ENCODE data around the gene UBA6.

Gene UBA6

GRCh38 chr4:67723949-67724348 is 23.0 kb upstream of the UBA6 start:
- Histone ChIP-seq H3K27me3 (ENCODE audit: control insufficient read depth, insufficient read depth, low read length) (no peaks in the 10 kb centered on the region), H3K27ac (ENCODE audit: low read depth, low read length) (no peak overlapping the region), H3K4me3 (ENCODE audit: low read length) (no peak overlapping the region), H3K36me3 (ENCODE audit: control insufficient read depth, insufficient read depth, low read length) (no peaks in the 10 kb centered on the region), H3K9ac (ENCODE audit: low read length) (no peak overlapping the region), H3K4me1 (ENCODE audit: control insufficient read depth, insufficient read depth, low read length) (no peaks in the 10 kb centered on the region)

- Histone ChIP-seq H3K27me3 (ENCODE audit: control insufficient read depth, insufficient read depth, low read length) (no peaks in the 10 kb centered on the region), H3K9ac (ENCODE audit: low read length) (no peak overlapping the region), H3K36me3 (ENCODE audit: control insufficient read depth, insufficient read depth, low read length) (no peaks in the 10 kb centered on the region), H3K4me3 (ENCODE audit: low read length) (no peak overlapping the region), H3K4me1 (ENCODE audit: control insufficient read depth, insufficient read depth, low read length) (no peaks in the 10 kb centered on the region), H3K27ac (ENCODE audit: low read depth, low read length) (no peak overlapping the region)
Observed at GRCh38 chr4:67723341-67723740, 22.4 kb upstream of the UBA6 start.

GRCh38 chr4:67721770-67722597 is 21.0 kb upstream of the UBA6 start:
- no peak overlapping the region for H3K9ac ChIP-seq (ENCODE audit: low read length)
- no peaks in the 10 kb centered on the region for H3K27me3 ChIP-seq (ENCODE audit: control insufficient read depth, insufficient read depth, low read length)
- H3K27ac ChIP-seq (ENCODE audit: low read depth, low read length): no peak overlapping the region

GRCh38 chr4:67721315-67721769 is 20.4 kb upstream of the UBA6 start:
- no peak overlapping the region for H3K9ac ChIP-seq (ENCODE audit: low read length)
- H3K27me3 ChIP-seq (ENCODE audit: control insufficient read depth, insufficient read depth, low read length): no peaks in the 10 kb centered on the region
- H3K36me3 ChIP-seq (ENCODE audit: control insufficient read depth, insufficient read depth, low read length): no peaks in the 10 kb centered on the region
- H3K4me3 ChIP-seq (ENCODE audit: low read length): no peak overlapping the region
- no peaks in the 10 kb centered on the region for H3K4me1 ChIP-seq (ENCODE audit: control insufficient read depth, insufficient read depth, low read length)
- no peak overlapping the region for H3K27ac ChIP-seq (ENCODE audit: low read depth, low read length)

More at GRCh38 chr4:67721770-67722597, 21.0 kb upstream of the UBA6 start:
- Histone ChIP-seq H3K4me3 (ENCODE audit: low read length) (no peak overlapping the region), H3K36me3 (ENCODE audit: control insufficient read depth, insufficient read depth, low read length) (no peaks in the 10 kb centered on the region), H3K4me1 (ENCODE audit: control insufficient read depth, insufficient read depth, low read length) (no peaks in the 10 kb centered on the region)

GRCh38 chr4:67719953-67720617 is 19.1 kb upstream of the UBA6 start:
- no peak overlapping the region for H3K27ac ChIP-seq (ENCODE audit: low read depth, low read length)
- H3K4me1 ChIP-seq (ENCODE audit: control insufficient read depth, insufficient read depth, low read length): no peaks in the 10 kb centered on the region
- no peak overlapping the region for H3K9ac ChIP-seq (ENCODE audit: low read length)
- no peaks in the 10 kb centered on the region for H3K27me3 ChIP-seq (ENCODE audit: control insufficient read depth, insufficient read depth, low read length)
- no peaks in the 10 kb centered on the region for H3K36me3 ChIP-seq (ENCODE audit: control insufficient read depth, insufficient read depth, low read length)
- no peak overlapping the region for H3K4me3 ChIP-seq (ENCODE audit: low read length)

- Histone ChIP-seq H3K9ac (ENCODE audit: low read length) (no peak overlapping the region), H3K4me3 (ENCODE audit: low read length) (no peak overlapping the region), H3K27me3 (ENCODE audit: control insufficient read depth, insufficient read depth, low read length) (no peaks in the 10 kb centered on the region), H3K4me1 (ENCODE audit: control insufficient read depth, insufficient read depth, low read length) (no peaks in the 10 kb centered on the region), H3K27ac (ENCODE audit: low read depth, low read length) (no peak overlapping the region), H3K36me3 (ENCODE audit: control insufficient read depth, insufficient read depth, low read length) (no peaks in the 10 kb centered on the region)
Observed at GRCh38 chr4:67718848-67719247, 17.9 kb upstream of the UBA6 start.

GRCh38 chr4:67717586-67717985 is 16.6 kb upstream of the UBA6 start:
- no peak overlapping the region for H3K9ac ChIP-seq (ENCODE audit: low read length)
- H3K27me3 ChIP-seq (ENCODE audit: control insufficient read depth, insufficient read depth, low read length): no peaks in the 10 kb centered on the region
- no peak overlapping the region for H3K4me3 ChIP-seq (ENCODE audit: low read length)
- H3K27ac ChIP-seq (ENCODE audit: low read depth, low read length): no peak overlapping the region
- H3K4me1 ChIP-seq (ENCODE audit: control insufficient read depth, insufficient read depth, low read length): no peaks in the 10 kb centered on the region
- no peaks in the 10 kb centered on the region for H3K36me3 ChIP-seq (ENCODE audit: control insufficient read depth, insufficient read depth, low read length)

- no peak overlapping the region for H3K9ac ChIP-seq (ENCODE audit: low read length)
- no peak overlapping the region for H3K4me3 ChIP-seq (ENCODE audit: low read length)
- H3K27me3 ChIP-seq (ENCODE audit: control insufficient read depth, insufficient read depth, low read length): no peaks in the 10 kb centered on the region
- H3K4me1 ChIP-seq (ENCODE audit: control insufficient read depth, insufficient read depth, low read length): no peaks in the 10 kb centered on the region
- H3K36me3 ChIP-seq (ENCODE audit: control insufficient read depth, insufficient read depth, low read length): no peaks in the 10 kb centered on the region
- H3K27ac ChIP-seq (ENCODE audit: low read depth, low read length): no peak overlapping the region
Observed at GRCh38 chr4:67714955-67715354, 14.0 kb upstream of the UBA6 start.

- Histone ChIP-seq H3K27ac (ENCODE audit: low read depth, low read length) (no peak overlapping the region), H3K9ac (ENCODE audit: low read length) (no peak overlapping the region), H3K27me3 (ENCODE audit: control insufficient read depth, insufficient read depth, low read length) (no peaks in the 10 kb centered on the region), H3K36me3 (ENCODE audit: control insufficient read depth, insufficient read depth, low read length) (no peaks in the 10 kb centered on the region), H3K4me3 (ENCODE audit: low read length) (no peak overlapping the region), H3K4me1 (ENCODE audit: control insufficient read depth, insufficient read depth, low read length) (no peaks in the 10 kb centered on the region)
Observed at GRCh38 chr4:67714248-67714583, 13.3 kb upstream of the UBA6 start.

GRCh38 chr4:67713529-67714247 is 12.7 kb upstream of the UBA6 start:
- Histone ChIP-seq H3K9ac (ENCODE audit: low read length) (no peak overlapping the region), H3K27ac (ENCODE audit: low read depth, low read length) (no peak overlapping the region), H3K36me3 (ENCODE audit: control insufficient read depth, insufficient read depth, low read length) (no peaks in the 10 kb centered on the region), H3K4me3 (ENCODE audit: low read length) (no peak overlapping the region), H3K27me3 (ENCODE audit: control insufficient read depth, insufficient read depth, low read length) (no peaks in the 10 kb centered on the region), H3K4me1 (ENCODE audit: control insufficient read depth, insufficient read depth, low read length) (no peaks in the 10 kb centered on the region)

- no peak overlapping the region for H3K27ac ChIP-seq (ENCODE audit: low read depth, low read length)
- H3K27me3 ChIP-seq (ENCODE audit: control insufficient read depth, insufficient read depth, low read length): no peaks in the 10 kb centered on the region
- H3K4me1 ChIP-seq (ENCODE audit: control insufficient read depth, insufficient read depth, low read length): no peaks in the 10 kb centered on the region
- no peak overlapping the region for H3K4me3 ChIP-seq (ENCODE audit: low read length)
- no peaks in the 10 kb centered on the region for H3K36me3 ChIP-seq (ENCODE audit: control insufficient read depth, insufficient read depth, low read length)
- H3K9ac ChIP-seq (ENCODE audit: low read length): no peak overlapping the region
Observed at GRCh38 chr4:67712650-67713528, 11.9 kb upstream of the UBA6 start.

Data from rectal smooth muscle tissue (tissue), 1 donor.